H1 (cell line): ENCODE data around the gene HCK. TPM values are rescaled to one million over a fixed set of nuclear protein-coding genes. Genes with fewer than 3 reads are reported as not detected.

Experiments used
- CTCF ChIA-PET: fragments of 300-600 bp; sonication (Branson Sonifier 250); formaldehyde crosslinking; loops from one replicate; lab custom pipeline; 2021; ENCODE audit not compliant: partially characterized antibody; lab: Charles Lee
- POLR2A ChIA-PET: fragments of 300-600 bp; sonication (Branson Sonifier 250); formaldehyde crosslinking; loops from one replicate; lab custom pipeline; 2021; ENCODE audit warnings: inconsistent platforms; ENCODE audit not compliant: partially characterized antibody; lab: Charles Lee
- DNase-seq, 2 experiments: peaks; one replicate each; pipeline versions ENCODE4 v3.0.0 to v3.0.0-alpha.2; 2010 to 2022; ENCODE audit warnings: low spot score in 2 of 2, low read depth in 1 of 2, mixed read lengths in 1 of 2
- FAIRE-seq: peaks from 2 replicates; lab custom pipeline; 2011; peaks lifted over from hg19 to GRCh38; lab: Jason Lieb, UNC
- H2AFZ ChIP-seq: 2 replicates; pipeline ENCODE4 v1.8.1; 2012; ENCODE audit warnings: low read length, inconsistent platforms
- H2AK5ac ChIP-seq: 2 replicates; pipeline ENCODE4 v1.6.1; 2013; ENCODE audit warnings: low read depth, low read length
- H2BK120ac ChIP-seq: replicated peaks from 2 replicates; pipeline ENCODE3; 2013; ENCODE audit warnings: low read depth, low read length, inconsistent platforms
- H2BK12ac ChIP-seq: 2 replicates; pipeline ENCODE4 v1.6.1; 2013; ENCODE audit warnings: low read depth, low read length
- H2BK15ac ChIP-seq: 2 replicates; pipeline ENCODE4 v1.6.1; 2013; ENCODE audit warnings: low read length
- H2BK20ac ChIP-seq: 2 replicates; pipeline ENCODE4 v1.6.1; 2013; ENCODE audit warnings: low read length
- H2BK5ac ChIP-seq: 2 replicates; pipeline ENCODE4 v1.6.1; 2013; ENCODE audit warnings: low read depth, low read length
- H3K14ac ChIP-seq: 2 replicates; pipeline ENCODE4 v1.6.1; 2013; ENCODE audit warnings: inconsistent platforms; ENCODE audit not compliant: insufficient read length
- H3K18ac ChIP-seq: 2 replicates; pipeline ENCODE4 v1.6.1; 2013; ENCODE audit warnings: low read length; ENCODE audit errors: extremely low read depth
- H3K23ac ChIP-seq: 2 replicates; pipeline ENCODE4 v1.6.1; 2013; ENCODE audit warnings: inconsistent platforms; ENCODE audit not compliant: insufficient read length
- H3K23me2 ChIP-seq: 2 replicates; pipeline ENCODE4 v1.6.1; 2013; ENCODE audit warnings: low read depth, low read length
- H3K27ac ChIP-seq: 2 replicates; pipeline ENCODE4 v1.6.1; 2011; ENCODE audit warnings: low read depth, low read length, inconsistent platforms
- H3K27me3 ChIP-seq, 4 experiments: replicated peaks in 1 of 4; 1 replicate in 1 of 4; 2 replicates in 3 of 4; pipeline versions ENCODE4 v1.6.1 to v1.8.1; 2011 to 2013; ENCODE audit warnings: low read length in 3 of 4, mild to moderate bottlenecking in 3 of 4, inconsistent platforms in 2 of 4, mixed read lengths in 2 of 4, moderate library complexity in 1 of 4; ENCODE audit not compliant: control insufficient read depth in 3 of 4, insufficient read depth in 3 of 4; ENCODE audit errors: extremely low read depth in 1 of 4
- H3K36me3 ChIP-seq, 4 experiments: 2 replicates each; pipeline versions ENCODE4 v1.6.1 to v1.8.1; 2011 to 2013; ENCODE audit warnings: mild to moderate bottlenecking in 4 of 4, low read length in 3 of 4, moderate library complexity in 2 of 4, control low read depth in 1 of 4, inconsistent platforms in 1 of 4; ENCODE audit not compliant: insufficient read depth in 4 of 4, control insufficient read depth in 2 of 4
- H3K4ac ChIP-seq: replicated peaks from 2 replicates; pipeline ENCODE3; 2013; ENCODE audit warnings: low read length, low read depth, mixed read lengths, inconsistent platforms; ENCODE audit not compliant: insufficient read length
- H3K4me1 ChIP-seq, 4 experiments: replicated peaks in 1 of 4; 1 replicate in 1 of 4; 2 replicates in 3 of 4; pipeline versions ENCODE4 v1.6.1 to v1.8.1; 2011 to 2013; ENCODE audit warnings: low read length in 3 of 4, inconsistent platforms in 2 of 4, mixed read lengths in 1 of 4; ENCODE audit not compliant: insufficient read depth in 4 of 4, control insufficient read depth in 3 of 4
- H3K4me2 ChIP-seq, 2 experiments: 2 replicates each; pipeline versions ENCODE4 v1.6.1 to v1.8.1; 2011 to 2013; ENCODE audit warnings: low read depth in 2 of 2, low read length in 2 of 2, control low read depth in 1 of 2, inconsistent platforms in 1 of 2, mild to moderate bottlenecking in 1 of 2; ENCODE audit not compliant: insufficient read depth in 1 of 2
- H3K4me3 ChIP-seq, 4 experiments: fragments of 200-600, 300-600 bp in 1 of 4; sonication (generic), shearing (Covaris generic), sonication (Bioruptor Twin) in 1 of 4; 2 replicates each; pipeline versions ENCODE4 v1.5.1 to v1.8.1; 2011 to 2016; ENCODE audit warnings: low read length in 4 of 4, low read depth in 3 of 4, control low read depth in 2 of 4, inconsistent platforms in 2 of 4, mild to moderate bottlenecking in 2 of 4, mixed read lengths in 1 of 4, moderate library complexity in 1 of 4; ENCODE audit not compliant: insufficient read depth in 2 of 4; ENCODE audit errors: extremely low read depth in 1 of 4
- H3K56ac ChIP-seq: replicated peaks from 2 replicates; pipeline ENCODE3; 2013; ENCODE audit warnings: low read depth, mild to moderate bottlenecking, mixed read lengths, low read length, inconsistent platforms; ENCODE audit not compliant: insufficient read length
- H3K79me1 ChIP-seq: 2 replicates; pipeline ENCODE4 v1.6.1; 2013; ENCODE audit warnings: low read depth, low read length, control low read depth
- H3K79me2 ChIP-seq, 2 experiments: 2 replicates each; pipeline versions ENCODE4 v1.6.1 to v1.8.1; 2012 to 2013; ENCODE audit warnings: low read length in 2 of 2, mild to moderate bottlenecking in 2 of 2, inconsistent platforms in 1 of 2; ENCODE audit not compliant: insufficient read depth in 2 of 2, control insufficient read depth in 1 of 2
- H3K9ac ChIP-seq, 4 experiments: replicated peaks in 1 of 4; 1 replicate in 1 of 4; 2 replicates in 3 of 4; pipeline versions ENCODE4 v1.6.1 to v1.8.1; 2011 to 2013; ENCODE audit warnings: low read depth in 3 of 4, low read length in 3 of 4, control low read depth in 2 of 4, mild to moderate bottlenecking in 2 of 4, moderate library complexity in 2 of 4, inconsistent platforms in 1 of 4; ENCODE audit errors: extremely low read depth in 1 of 4
- H3K9me3 ChIP-seq, 2 experiments: 2 replicates each; pipeline versions ENCODE4 v1.6.1 to v1.8.1; 2012 to 2013; ENCODE audit warnings: mild to moderate bottlenecking in 2 of 2, moderate library complexity in 2 of 2, control low read depth in 1 of 2, inconsistent platforms in 1 of 2, low read depth in 1 of 2, low read length in 1 of 2, mixed read lengths in 1 of 2; ENCODE audit not compliant: insufficient read depth in 2 of 2
- H4K20me1 ChIP-seq, 2 experiments: replicated peaks in 1 of 2; 2 replicates each; pipeline versions ENCODE3 to v1.8.1; 2011 to 2013; ENCODE audit warnings: inconsistent platforms in 2 of 2, low read length in 2 of 2, mild to moderate bottlenecking in 1 of 2; ENCODE audit not compliant: insufficient read depth in 2 of 2, control insufficient read depth in 1 of 2
- H4K5ac ChIP-seq: 2 replicates; pipeline ENCODE4 v1.6.1; 2013; ENCODE audit warnings: low read length, low read depth, mixed read lengths, inconsistent platforms; ENCODE audit not compliant: insufficient read length
- H4K8ac ChIP-seq: 2 replicates; pipeline ENCODE4 v1.8.0; 2013; ENCODE audit warnings: mild to moderate bottlenecking, moderate library complexity, low read length, inconsistent platforms; ENCODE audit not compliant: insufficient read depth; ENCODE audit errors: extremely low read depth
- H4K91ac ChIP-seq: replicated peaks from 2 replicates; pipeline ENCODE3; 2013; ENCODE audit warnings: low read length, mixed read lengths, inconsistent platforms; ENCODE audit not compliant: insufficient read length
- CEBPB ChIP-seq: IDR thresholded peaks from 2 replicates; pipeline ENCODE4 v1.6.1; 2012; ENCODE audit warnings: low read depth, low read length
- GTF2F1 ChIP-seq: IDR thresholded peaks from 2 replicates; pipeline ENCODE4 v1.6.1; 2012; ENCODE audit warnings: low read depth, low read length, improper control_type of control experiment, borderline replicate concordance
- RAD21 ChIP-seq, 2 experiments: IDR thresholded peaks in 1 of 2; conservative IDR thresholded peaks in 1 of 2; 2 replicates each; pipeline ENCODE4 v1.6.1; 2011; ENCODE audit warnings: low read depth in 2 of 2, low read length in 2 of 2, improper control_type of control experiment in 1 of 2, inconsistent platforms in 1 of 2, mild to moderate bottlenecking in 1 of 2, moderate library complexity in 1 of 2
- SRF ChIP-seq: IDR thresholded peaks from 2 replicates; pipeline ENCODE4 v1.6.1; 2011; ENCODE audit warnings: mild to moderate bottlenecking, low read depth, low read length, moderate library complexity
- WGBS, 2 experiments: shearing (Covaris generic) in 1 of 2; methylation state at CpG; one replicate each; pipeline versions ENCODE4 v1.1.6 to v1.1.7; 2013 to 2015; ENCODE audit warnings: low lambda C conversion rate in 2 of 2, mixed read lengths in 2 of 2, inconsistent platforms in 1 of 2, low coverage in 1 of 2, missing lambda C conversion rate in 1 of 2; ENCODE audit not compliant: insufficient replicate concordance in 2 of 2, insufficient coverage in 1 of 2, insufficient read length in 1 of 2; ENCODE audit errors: extremely low coverage in 1 of 2, missing lambda C conversion rate in 1 of 2; 5-methylcytosine and 5-hydroxymethylcytosine counted together
- polyA plus RNA-seq, 7 experiments: library from polyadenylated mRNA; depleted of rRNA in 3 of 7; stranded (reverse) in 5 of 7; unstranded in 2 of 7; fragments of >200 nt in 5 of 7; fragments of 200-250 nt in 2 of 7; gene quantifications; 1 replicate in 5 of 7; 2 replicates in 1 of 7; 4 replicates in 1 of 7; pipeline versions ENCODE4 v1.2.1 to v1.2.3, GENCODE V29; 2011 to 2013; ENCODE audit warnings: missing spikeins in 2 of 7, mixed read lengths in 2 of 7
- total RNA-seq: library from RNA; stranded (reverse); fragmentation: NEBNext Ultra II Directional; extraction: Animal tissue kit (Norgen Biotek cat#: 25700); gene quantifications from 2 replicates; pipeline ENCODE4 v1.2.1, GENCODE V29; 2021
- TF ChIP-seq, protein P1 (sequence below): IDR thresholded peaks from 2 replicates; pipeline ENCODE4 v1.6.1; 2012; ENCODE audit warnings: inconsistent platforms
- TF ChIP-seq, protein P2 (sequence below), 3 experiments: IDR thresholded peaks; 1 replicate in 2 of 3; 2 replicates in 1 of 3; pipeline versions ENCODE4 v1.5.1 to v1.6.1; 2011; ENCODE audit warnings: low read length in 3 of 3, mild to moderate bottlenecking in 3 of 3, inconsistent platforms in 2 of 3, low read depth in 1 of 3, moderate library complexity in 1 of 3; ENCODE audit not compliant: insufficient read depth in 1 of 3; ENCODE audit errors: control extremely low read depth in 1 of 3

Gene HCK
- total and polyA plus RNA-seq, 2 of the 8 experiments (the other 6 are each of a cell fraction or from before 2014, with no cell fraction given) = 0.37 to 4.3 TPM

DNA sequence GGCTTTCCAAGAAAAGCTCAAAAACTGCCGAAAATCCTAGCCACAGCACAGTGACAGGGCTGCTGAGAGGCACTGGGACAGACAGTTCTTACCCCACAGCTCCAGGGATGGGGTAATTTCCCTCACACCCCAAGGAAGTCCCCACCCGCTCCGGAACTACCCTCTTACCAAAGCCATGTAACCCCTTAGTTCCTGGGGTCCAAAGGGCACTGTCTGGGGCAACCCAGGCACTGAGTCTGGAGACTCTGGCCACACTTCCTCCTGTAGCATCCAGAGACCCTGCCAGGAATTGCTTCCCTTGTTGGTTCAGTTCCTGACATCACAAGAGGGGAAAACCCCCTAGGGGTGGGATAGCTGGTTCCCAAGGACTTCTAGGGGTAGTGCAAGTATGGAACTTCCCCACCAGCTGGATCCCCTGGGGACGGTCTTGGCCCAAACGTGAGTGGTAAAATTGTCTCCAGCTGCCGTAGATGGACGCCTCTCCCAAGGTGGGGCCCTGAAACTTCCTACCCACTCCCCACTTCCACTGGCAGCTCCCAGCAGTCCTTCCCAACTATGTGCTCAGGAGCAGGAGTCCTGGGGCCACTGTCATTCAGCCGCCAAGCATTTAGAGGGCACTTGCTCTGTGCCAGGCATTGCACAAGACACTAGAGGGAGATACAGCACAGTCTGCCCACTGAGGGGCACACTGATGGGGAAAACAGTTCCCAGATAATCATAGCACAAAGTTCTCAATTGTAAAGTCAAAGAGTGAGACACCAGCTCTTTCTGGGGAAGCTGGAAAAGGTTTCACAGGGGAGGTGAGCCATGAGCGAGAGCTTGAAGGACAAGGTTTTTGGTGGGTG, 17.2 kb upstream of the HCK start:
- H2BK15ac ChIP-seq = no peak overlapping the region
- H2AK5ac ChIP-seq = no peak overlapping the region
- no peak overlapping the region for H2AFZ ChIP-seq
- H3K4me2 ChIP-seq = no peak overlapping the region
- WGBS, 2 experiments = 76% methylated on average over 9 of the region's 9 CpGs; no CpG with 5 or more reads in 1 of the 2 experiments
- H2BK120ac ChIP-seq = no peak overlapping the region
- H3K9me3 ChIP-seq = no peaks in the 10 kb centered on the region
- H3K56ac ChIP-seq = no peak overlapping the region
- no peaks in the 10 kb centered on the region for H3K79me2 ChIP-seq
- no peak for FAIRE-seq
- H3K4me3 ChIP-seq = no peak overlapping the region
- H2BK5ac ChIP-seq = no peak overlapping the region
- H4K91ac ChIP-seq = no peak overlapping the region
- H2BK20ac ChIP-seq = no peak overlapping the region
- no peaks in the 10 kb centered on the region for H4K20me1 ChIP-seq
- ChIA-PET POLR2A (interaction anchor here (0.5 to 1.4 kb wide), 6 partner anchors 8 to 259 kb away, joined by 3 to 4 read pairs (median 3); no protein-coding TSS in a partner anchor), CTCF (interaction anchor here (0.6 to 10.4 kb wide), 21 partner anchors 9 to 211 kb away, joined by 3 to 176 read pairs (median 4); partner anchors contain the start of genes FOXS1, HCK and PDRG1)
- H4K8ac ChIP-seq = no peak overlapping the region
- H2BK12ac ChIP-seq = no peak overlapping the region
- DNase-seq = no peak
- no peak overlapping the region for H3K14ac ChIP-seq
- H3K4me1 ChIP-seq = peaks cover 0 to 3% (median 1%) of the 10 kb centered on the region in 4 experiments; a peak in 4 of 7 replicates
- H3K23me2 ChIP-seq = peaks cover 4% of the 10 kb centered on the region; the same call in 1 of the 2 replicates
- H3K9ac ChIP-seq = no peak overlapping the region
- TF ChIP-seq GTF2F1 (no peak), CEBPB (peak; percentile 32; the same call in 1 of the 2 replicates), SRF (no peak), RAD21 (IDR thresholded peaks at IDR 0.05 in 1 of 2, conservative IDR thresholded peaks at IDR 0.05 in 1 of 2; ENCODE audit: low read depth in 2 of 2, low read length in 2 of 2) (peak; percentile 69 to 76)
- TF ChIP-seq, protein P1, sequence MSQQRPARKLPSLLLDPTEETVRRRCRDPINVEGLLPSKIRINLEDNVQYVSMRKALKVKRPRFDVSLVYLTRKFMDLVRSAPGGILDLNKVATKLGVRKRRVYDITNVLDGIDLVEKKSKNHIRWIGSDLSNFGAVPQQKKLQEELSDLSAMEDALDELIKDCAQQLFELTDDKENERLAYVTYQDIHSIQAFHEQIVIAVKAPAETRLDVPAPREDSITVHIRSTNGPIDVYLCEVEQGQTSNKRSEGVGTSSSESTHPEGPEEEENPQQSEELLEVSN = no peak
- TF ChIP-seq, protein P2, sequence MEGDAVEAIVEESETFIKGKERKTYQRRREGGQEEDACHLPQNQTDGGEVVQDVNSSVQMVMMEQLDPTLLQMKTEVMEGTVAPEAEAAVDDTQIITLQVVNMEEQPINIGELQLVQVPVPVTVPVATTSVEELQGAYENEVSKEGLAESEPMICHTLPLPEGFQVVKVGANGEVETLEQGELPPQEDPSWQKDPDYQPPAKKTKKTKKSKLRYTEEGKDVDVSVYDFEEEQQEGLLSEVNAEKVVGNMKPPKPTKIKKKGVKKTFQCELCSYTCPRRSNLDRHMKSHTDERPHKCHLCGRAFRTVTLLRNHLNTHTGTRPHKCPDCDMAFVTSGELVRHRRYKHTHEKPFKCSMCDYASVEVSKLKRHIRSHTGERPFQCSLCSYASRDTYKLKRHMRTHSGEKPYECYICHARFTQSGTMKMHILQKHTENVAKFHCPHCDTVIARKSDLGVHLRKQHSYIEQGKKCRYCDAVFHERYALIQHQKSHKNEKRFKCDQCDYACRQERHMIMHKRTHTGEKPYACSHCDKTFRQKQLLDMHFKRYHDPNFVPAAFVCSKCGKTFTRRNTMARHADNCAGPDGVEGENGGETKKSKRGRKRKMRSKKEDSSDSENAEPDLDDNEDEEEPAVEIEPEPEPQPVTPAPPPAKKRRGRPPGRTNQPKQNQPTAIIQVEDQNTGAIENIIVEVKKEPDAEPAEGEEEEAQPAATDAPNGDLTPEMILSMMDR (IDR thresholded peaks at IDR 0.05; ENCODE audit: control extremely low read depth in 1 of 3, insufficient read depth in 1 of 3, low read depth in 1 of 3, low read length in 3 of 3) = peak; percentile 57 to 71 (median 62)
- H4K5ac ChIP-seq = no peak overlapping the region
- no peak overlapping the region for H3K4ac ChIP-seq
- H3K18ac ChIP-seq = no peak overlapping the region
- H3K27me3 ChIP-seq = peaks cover 0 to 6% (median 0%) of the 10 kb centered on the region in 4 experiments; a peak in 2 of 7 replicates
- H3K27ac ChIP-seq = no peak overlapping the region
- no peak overlapping the region for H3K23ac ChIP-seq
- H3K79me1 ChIP-seq = no peaks in the 10 kb centered on the region
- H3K36me3 ChIP-seq = no peaks in the 10 kb centered on the region
